ENCODE measurements around the gene EFR3B.
"Not testable (repeated sequence)": the region's sequence is repeated elsewhere in the genome, so short reads cannot be mapped to it uniquely, and the experiment has no call there.

EFR3B gene

GRCh38 chr2:25159949-25160348, 118.1 kb downstream of the EFR3B start:
- DNase-seq = no peak

DNA sequence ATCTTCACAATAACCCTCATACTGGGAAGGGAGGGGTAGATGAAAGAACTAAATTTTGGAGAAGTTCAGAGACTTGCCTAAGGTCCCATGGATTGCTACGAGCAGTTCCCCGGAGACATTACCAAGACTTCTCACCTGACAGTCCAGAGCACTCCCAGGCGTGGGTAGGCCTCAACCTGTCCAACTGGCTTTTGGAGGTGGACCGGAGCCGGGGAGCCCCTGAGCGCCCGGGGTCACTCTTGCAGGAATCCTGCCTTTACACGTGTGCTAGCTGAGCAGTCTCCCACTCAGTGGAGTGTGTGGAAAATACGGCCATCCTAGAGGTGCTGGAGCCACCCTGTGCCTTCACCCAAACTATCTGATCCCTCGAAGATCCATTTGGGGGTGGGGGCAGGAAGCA, 118.5 kb downstream of the EFR3B start:
- DNase-seq = no peak

GRCh38 chr2:25161055-25161781, 119.3 kb downstream of the EFR3B start:
- DNase-seq = peak; percentile 85

DNA sequence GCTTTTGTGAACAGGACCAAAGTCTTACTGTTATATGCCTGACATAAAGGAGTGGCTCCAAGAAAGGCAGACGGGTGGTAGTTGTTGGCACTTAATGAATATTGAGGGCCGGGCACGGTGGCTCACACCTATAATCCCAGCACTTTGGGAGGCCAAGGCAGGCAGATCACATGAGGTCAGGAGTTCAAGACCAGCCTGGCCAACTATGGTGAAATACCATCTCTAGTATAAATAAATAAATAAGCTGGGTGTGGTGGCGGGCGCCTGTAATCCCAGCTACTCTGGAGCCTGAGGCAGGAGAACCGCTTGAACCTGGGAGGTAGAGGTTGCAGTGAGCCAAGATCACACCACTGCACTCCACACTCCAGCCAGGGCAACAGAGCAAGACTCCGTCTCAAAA, 120.2 kb downstream of the EFR3B start:
- DNase-seq = not testable (repeated sequence)

DNA sequence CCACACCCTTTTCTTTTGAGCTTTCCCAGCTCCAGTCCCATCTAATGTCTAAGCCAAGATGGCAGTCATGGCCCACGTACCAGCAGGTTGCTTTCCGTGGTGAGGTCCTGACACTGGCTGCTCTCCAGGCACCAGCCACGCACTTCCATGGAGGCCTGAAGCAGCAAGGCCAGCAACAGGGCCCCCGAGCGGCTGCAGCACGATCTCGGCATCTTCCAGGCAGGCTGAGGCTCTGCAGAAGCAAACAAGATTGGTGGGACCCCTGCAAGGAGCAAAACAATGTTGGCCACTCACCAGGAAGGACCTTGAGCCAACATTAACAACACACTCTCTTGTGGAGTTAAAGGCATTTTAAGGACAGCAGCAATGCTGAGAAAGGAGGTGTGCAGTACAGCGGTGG, 122.7 kb downstream of the EFR3B start:
- no peak for DNase-seq

GRCh38 chr2:25165992-25166875, 124.4 kb downstream of the EFR3B start:
- DNase-seq = peak; percentile 59

DNA sequence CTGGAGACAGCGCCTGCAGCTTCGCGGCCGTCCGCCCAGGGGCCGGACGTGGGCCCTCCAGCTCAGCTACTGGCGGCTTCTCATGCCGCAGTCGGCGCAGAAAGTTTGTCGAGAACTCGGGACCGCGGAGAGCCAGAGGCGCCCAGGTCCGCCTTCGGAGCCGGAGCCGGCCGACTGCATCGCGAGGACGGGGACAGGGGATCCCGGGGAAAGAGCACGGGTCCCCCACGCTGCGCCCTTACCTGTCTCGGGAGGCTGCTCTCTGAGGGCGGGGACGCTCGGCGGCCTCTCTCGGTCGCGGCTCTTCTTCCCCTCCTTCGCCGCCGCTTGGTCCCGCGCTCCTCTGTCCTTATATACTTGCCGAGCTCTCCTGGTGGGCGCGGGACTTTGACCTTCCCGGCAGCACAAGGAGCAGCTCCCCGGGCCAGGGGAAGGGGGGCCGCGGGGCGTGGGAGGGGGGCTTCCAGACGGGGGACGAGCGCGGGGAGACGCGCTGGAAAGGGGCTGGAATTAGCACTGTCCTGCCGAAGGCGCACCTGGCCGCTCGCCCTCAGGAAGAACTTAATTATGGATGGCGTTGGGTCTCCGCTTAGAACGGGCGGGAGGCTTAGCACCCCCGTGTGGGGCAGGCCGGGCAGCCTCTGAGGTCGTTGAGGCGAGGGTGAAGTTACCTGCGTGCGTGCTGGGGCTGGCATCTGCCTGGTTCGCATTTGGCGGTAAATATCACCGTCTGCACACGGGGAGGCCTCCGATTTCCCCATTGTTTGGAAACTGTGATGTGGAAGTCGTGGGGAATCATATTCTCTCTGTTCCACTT, 126.6 kb downstream of the EFR3B start, which contains the start of gene POMC:
POMC (minus strand) TSS at position 325 of the 817 bp plus-strand sequence. CDS start 3,808 bp downstream, outside the sequence.
- DNase-seq = peak; percentile 49

DNA sequence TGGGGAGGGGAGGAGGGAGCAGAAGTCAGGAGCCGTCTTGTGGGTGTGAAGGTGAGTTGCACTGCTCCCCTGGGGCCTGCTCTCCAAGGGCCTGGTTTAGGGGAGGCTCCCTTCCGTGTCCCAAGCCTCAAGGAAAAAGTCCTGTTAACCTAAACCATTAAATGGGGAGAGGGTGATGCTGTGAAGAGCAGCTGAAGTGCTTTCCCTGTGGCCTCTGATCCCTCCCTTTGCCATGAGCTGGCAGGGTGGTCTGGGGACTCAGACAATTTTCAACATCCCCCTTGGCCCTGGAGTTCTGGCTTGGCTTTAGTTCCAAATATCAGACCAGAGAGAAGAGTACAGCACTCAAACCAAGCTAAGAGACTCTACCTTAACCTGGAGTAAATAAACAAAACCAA, 127.2 kb downstream of the EFR3B start:
- no peak for DNase-seq

DNA sequence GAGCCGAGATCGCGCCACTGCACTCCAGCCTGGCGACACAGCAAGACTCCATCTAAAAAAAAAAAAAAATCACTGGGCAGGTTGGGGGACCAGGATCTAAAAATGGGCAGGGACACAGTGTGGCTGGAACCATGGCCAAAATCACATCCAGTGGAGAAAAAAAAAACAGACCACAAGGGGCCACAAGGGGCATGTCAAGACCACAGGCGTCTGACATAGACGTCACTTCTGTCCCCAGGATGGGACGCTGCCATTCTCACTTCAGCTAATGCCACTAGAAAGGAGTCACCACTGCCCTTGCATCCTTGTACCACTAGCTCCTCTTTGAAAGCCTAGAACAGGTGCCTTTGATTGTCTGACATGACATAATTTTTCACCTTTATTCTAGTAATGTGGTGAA, 129.0 kb downstream of the EFR3B start:
- DNase-seq = no peak

DNA sequence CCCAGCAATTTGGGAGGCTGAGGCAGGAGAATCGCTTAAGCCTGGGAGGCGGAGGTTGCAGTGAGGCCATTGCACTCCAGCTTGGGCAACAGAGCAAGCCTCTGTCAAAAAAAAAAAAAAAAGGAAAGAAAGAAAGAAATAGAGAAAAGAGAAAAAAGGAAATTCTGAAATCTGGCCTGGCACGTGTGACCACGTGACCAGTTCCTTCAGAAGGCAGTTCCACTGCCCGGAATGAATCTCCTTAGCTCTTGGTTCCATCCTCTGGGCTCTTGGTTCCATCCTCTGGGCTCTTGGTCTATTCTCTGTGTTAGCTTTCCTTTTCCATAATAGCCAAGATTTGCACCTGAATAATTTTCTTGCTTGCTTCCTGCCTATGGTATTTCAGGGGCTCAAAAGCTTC, 131.8 kb downstream of the EFR3B start:
- DNase-seq = no peak

DNA sequence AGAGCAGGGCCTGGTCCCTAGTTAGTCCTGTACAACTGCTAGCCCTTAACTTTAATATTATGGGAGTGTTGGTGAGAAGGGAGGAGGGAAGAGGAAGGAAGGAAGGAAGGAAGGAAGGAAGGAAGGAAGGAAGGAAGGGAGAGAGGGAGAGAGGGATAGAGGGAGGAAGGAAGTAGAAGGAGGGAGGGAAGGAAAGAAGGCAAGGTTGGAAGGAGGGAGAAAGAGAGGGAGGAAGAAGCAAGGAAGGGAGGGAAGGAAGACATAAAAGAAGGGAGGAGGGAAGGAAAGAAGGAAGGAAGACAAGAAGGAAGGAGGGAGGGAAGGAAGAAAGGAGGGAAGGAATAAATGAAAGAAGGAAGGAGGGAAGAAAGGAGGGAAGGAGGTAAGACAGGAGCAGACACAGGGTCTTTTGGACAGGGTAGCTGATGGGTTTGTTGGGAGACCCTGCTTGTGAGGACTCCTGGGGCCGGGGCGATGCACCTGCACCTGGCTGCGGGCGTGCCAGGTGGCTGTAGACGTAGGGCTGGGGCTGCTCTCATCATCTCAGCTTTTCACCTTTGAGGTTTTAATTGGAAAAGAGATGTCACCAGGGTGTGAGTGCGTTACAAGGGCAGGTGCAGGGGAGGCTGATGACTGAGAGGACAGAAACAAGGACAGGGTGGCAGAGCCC, 132.5 kb downstream of the EFR3B start:
- no peak for DNase-seq

DNA sequence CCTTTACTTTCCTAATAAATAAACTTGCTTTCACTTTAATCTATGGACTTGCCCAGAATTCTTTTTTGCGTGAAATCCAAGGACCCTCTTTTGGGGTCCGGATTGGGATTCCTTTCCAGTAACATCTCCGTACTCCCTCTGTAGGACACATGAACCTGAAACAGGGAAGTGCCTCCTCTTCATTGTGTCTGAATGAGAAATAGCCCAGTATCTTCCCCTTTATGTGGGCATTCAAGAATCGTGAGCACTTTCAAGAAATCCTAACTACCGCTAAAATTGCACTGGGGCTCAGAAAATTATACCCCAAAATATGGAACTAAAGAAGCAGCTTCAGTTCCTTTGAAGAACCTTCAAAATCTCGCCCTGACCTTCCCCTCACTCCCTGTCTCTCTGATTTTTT, 134.3 kb downstream of the EFR3B start:
- DNase-seq = no peak

DNA sequence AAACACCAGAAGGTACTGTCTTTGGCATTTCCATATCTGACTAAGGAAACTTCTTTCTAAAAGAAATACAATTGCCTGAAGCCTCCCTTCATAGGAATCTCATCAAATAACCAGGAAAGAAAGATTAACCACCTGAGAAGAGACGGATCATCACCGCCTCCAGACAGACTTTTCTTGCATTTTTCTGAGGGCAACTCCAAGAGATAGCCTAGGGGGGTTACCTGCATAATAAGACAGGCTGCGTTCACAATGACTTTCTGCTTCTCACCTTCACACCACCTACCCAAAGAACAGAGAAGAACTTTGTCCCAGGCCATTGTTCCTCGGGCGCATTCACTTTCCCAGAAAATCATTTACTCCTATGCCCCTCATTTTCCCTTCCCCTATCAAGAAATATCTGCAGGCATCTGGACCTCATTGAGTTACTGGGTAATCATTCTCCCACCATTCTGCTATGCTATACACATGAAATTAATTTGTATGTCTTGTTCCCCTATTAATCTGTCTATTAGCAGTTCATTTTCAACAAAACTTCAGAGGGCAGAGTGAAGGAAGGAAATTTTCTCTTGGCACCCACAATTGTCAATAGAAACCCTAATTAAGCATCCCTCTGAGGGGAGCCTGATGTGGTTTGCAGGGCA, 134.8 kb downstream of the EFR3B start:
- DNase-seq = no peak

DNA sequence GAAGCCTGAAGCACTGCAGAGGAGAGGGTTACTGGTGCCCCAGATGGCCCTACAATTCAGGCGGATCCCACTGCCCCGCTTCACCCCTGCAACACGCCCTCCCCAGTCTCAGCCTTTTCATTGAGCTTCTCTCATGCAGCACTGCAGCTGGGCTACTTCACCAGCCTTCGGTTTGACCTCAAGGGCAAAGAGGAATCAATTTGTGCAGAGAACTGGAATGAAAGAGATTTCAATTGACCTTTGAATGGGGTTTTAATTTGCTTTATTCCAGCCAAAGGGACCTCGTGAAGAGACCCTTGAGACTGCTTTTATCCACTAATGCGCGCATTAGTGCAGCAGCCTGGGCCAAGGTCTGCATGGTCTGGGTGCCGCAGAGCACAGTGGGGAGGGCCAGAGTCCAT, 135.3 kb downstream of the EFR3B start:
- no peak for DNase-seq

GRCh38 chr2:25178976-25179375, 137.1 kb downstream of the EFR3B start:
- no peak for DNase-seq

DNA sequence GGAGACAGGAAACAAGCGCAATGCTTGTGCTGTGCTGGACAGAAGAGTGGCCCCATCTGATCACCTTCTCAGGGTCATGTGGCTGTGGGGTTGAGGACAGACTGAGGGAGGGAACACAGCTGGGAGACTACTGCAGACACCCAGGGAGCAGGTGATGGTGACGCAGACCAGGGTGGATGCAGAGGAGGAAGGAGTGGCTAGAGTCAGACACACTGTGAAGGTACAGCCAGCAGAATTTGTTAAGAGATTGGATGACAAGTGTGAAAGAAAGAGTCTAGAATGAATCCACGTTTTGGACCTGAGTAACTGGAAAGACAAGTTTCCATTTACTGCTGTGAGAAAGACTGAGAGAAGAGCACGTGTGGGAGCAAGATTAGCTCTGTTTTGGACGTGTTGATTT, 142.4 kb downstream of the EFR3B start:
- no peak for DNase-seq

GRCh38 chr2:25187729-25188350, 146.0 kb downstream of the EFR3B start:
- DNase-seq = no peak

DNA sequence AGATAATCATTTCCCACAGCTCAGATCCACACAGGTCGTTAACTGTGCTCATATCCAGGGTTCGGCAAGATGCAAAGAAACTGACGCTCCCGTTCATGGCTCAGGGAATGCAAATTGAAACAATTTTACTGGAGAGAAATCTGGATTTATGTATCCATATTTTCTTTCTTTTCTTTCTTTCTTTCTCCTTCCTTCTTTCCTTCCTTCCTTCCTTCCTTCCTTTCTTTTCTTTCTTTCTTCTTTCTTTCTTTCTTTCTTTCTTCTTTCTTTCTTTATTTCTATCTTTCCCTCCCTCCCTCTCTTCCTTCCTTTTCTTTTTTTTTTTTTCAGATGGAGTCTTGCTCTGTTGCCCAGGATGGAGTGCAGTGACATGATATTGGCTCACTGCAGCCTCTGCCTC, 146.5 kb downstream of the EFR3B start:
- no peak for DNase-seq

DNA sequence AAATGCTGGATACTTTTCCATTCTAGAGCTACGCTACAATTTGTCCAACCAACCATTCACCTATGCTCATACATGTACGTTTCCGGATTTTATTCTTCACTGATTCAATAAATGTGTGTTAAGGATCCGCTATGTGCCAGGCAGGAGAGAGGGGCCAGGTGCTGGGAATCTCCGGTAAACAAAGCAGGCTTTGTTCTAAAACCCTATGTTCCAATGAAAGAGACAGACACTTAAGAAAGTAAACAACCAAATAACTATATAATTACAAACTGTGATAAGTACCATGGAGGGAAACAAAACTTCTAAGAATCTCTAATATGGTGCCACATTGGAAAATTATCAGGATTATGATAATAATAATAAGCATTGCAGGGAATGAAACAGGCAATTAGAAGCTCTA, 148.7 kb downstream of the EFR3B start:
- no peak for DNase-seq

GRCh38 chr2:25194576-25195122, 152.8 kb downstream of the EFR3B start:
- no peak for DNase-seq
